ENCODE results near the gene SYPL1.
A peak's percentile ranks its signal among the peaks of the same experiment; 100 is the strongest.

SYPL1 gene

GRCh38 chr7:106062521-106062931, 49.6 kb downstream of the SYPL1 start:
- H3K4me1 ChIP-seq (ENCODE audit: control insufficient read depth, low read length) = peaks cover 99% of the 10 kb centered on the region
- H3K79me2 ChIP-seq (ENCODE audit: control insufficient read depth, low read length) = peaks cover 4% of the 10 kb centered on the region; the same call in 1 of the 2 replicates
- H3K4me2 ChIP-seq (ENCODE audit: low read length) = peak overlapping the region; percentile 89
- H3K9me3 ChIP-seq (ENCODE audit: control insufficient read depth, insufficient read depth, low read length) = peaks cover 18% of the 10 kb centered on the region
- H3K36me3 ChIP-seq (ENCODE audit: control insufficient read depth, low read length) = peaks cover 30% of the 10 kb centered on the region
- H4K20me1 ChIP-seq (ENCODE audit: control insufficient read depth, insufficient read depth, low read depth, low read length) = no peaks in the 10 kb centered on the region
- no peaks in the 10 kb centered on the region for H3K9me2 ChIP-seq (replicated peaks; ENCODE audit: control insufficient read depth, low read length)
- H3K27ac ChIP-seq (ENCODE audit: low read depth, low read length) = peak overlapping the region; percentile 97
- H3K4me3 ChIP-seq (ENCODE audit: low read length) = peak overlapping the region; percentile 56
- TF ChIP-seq EZH2phosphoT487 (IDR thresholded peaks at IDR 0.05; ENCODE audit: borderline replicate concordance, low read length) (no peak), CTCF (IDR thresholded peaks at IDR 0.05; ENCODE audit: low read depth, low read length, poor library complexity, severe bottlenecking) (no peak)
- peaks cover 70% of the 10 kb centered on the region for H3F3A ChIP-seq (ENCODE audit: control insufficient read depth, insufficient read depth)
- H3K27me3 ChIP-seq (ENCODE audit: control insufficient read depth, low read length) = no peaks in the 10 kb centered on the region

- Histone ChIP-seq H3K4me3 (ENCODE audit: low read length) (peak overlapping the region; percentile 56), H3F3A (ENCODE audit: control insufficient read depth, insufficient read depth) (peaks cover 70% of the 10 kb centered on the region), H3K27me3 (ENCODE audit: control insufficient read depth, low read length) (no peaks in the 10 kb centered on the region), H4K20me1 (ENCODE audit: control insufficient read depth, insufficient read depth, low read depth, low read length) (no peaks in the 10 kb centered on the region), H3K9me2 (replicated peaks; ENCODE audit: control insufficient read depth, low read length) (no peaks in the 10 kb centered on the region), H3K4me1 (ENCODE audit: control insufficient read depth, low read length) (peaks cover 99% of the 10 kb centered on the region), H3K79me2 (ENCODE audit: control insufficient read depth, low read length) (peaks cover 4% of the 10 kb centered on the region; the same call in 1 of the 2 replicates), H3K4me2 (ENCODE audit: low read length) (peak overlapping the region; percentile 89), H3K27ac (ENCODE audit: low read depth, low read length) (peak overlapping the region; percentile 97), H3K36me3 (ENCODE audit: control insufficient read depth, low read length) (peaks cover 30% of the 10 kb centered on the region), H3K9me3 (ENCODE audit: control insufficient read depth, insufficient read depth, low read length) (peaks cover 18% of the 10 kb centered on the region)
- TF ChIP-seq EZH2phosphoT487 (IDR thresholded peaks at IDR 0.05; ENCODE audit: borderline replicate concordance, low read length) (no peak), CTCF (IDR thresholded peaks at IDR 0.05; ENCODE audit: low read depth, low read length, poor library complexity, severe bottlenecking) (peak; percentile 6)
Observed at GRCh38 chr7:106062006-106062405, 50.1 kb downstream of the SYPL1 start.

- H3K9me3 ChIP-seq (ENCODE audit: control insufficient read depth, insufficient read depth, low read length) = peaks cover 18% of the 10 kb centered on the region
- peaks cover 30% of the 10 kb centered on the region for H3K36me3 ChIP-seq (ENCODE audit: control insufficient read depth, low read length)
- peak; percentile 7 for TF ChIP-seq CTCF (IDR thresholded peaks at IDR 0.05; ENCODE audit: low read depth, low read length, poor library complexity, severe bottlenecking)
- no peak for TF ChIP-seq EZH2phosphoT487 (IDR thresholded peaks at IDR 0.05; ENCODE audit: borderline replicate concordance, low read length)
- peak overlapping the region; percentile 56 for H3K4me3 ChIP-seq (ENCODE audit: low read length)
- peaks cover 99% of the 10 kb centered on the region for H3K4me1 ChIP-seq (ENCODE audit: control insufficient read depth, low read length)
- peaks cover 4% of the 10 kb centered on the region; the same call in 1 of the 2 replicates for H3K79me2 ChIP-seq (ENCODE audit: control insufficient read depth, low read length)
- no peaks in the 10 kb centered on the region for H4K20me1 ChIP-seq (ENCODE audit: control insufficient read depth, insufficient read depth, low read depth, low read length)
- peak overlapping the region; percentile 89 for H3K4me2 ChIP-seq (ENCODE audit: low read length)
- no peaks in the 10 kb centered on the region for H3K9me2 ChIP-seq (replicated peaks; ENCODE audit: control insufficient read depth, low read length)
- peaks cover 68% of the 10 kb centered on the region for H3F3A ChIP-seq (ENCODE audit: control insufficient read depth, insufficient read depth)
- H3K27ac ChIP-seq (ENCODE audit: low read depth, low read length) = peak overlapping the region; percentile 97
- no peaks in the 10 kb centered on the region for H3K27me3 ChIP-seq (ENCODE audit: control insufficient read depth, low read length)
Observed at GRCh38 chr7:106061301-106061979, 50.7 kb downstream of the SYPL1 start.

Measured in DOHH2 (cell line).